T-helper 1 cell (primary cell): ENCODE results near the gene PLXNB2.

Source experiments
- DNase-seq, 5 donors: peaks; one replicate each; pipeline ENCODE4 v3.0.0-alpha.2; 2012 to 2020

The PLXNB2 gene

DNA sequence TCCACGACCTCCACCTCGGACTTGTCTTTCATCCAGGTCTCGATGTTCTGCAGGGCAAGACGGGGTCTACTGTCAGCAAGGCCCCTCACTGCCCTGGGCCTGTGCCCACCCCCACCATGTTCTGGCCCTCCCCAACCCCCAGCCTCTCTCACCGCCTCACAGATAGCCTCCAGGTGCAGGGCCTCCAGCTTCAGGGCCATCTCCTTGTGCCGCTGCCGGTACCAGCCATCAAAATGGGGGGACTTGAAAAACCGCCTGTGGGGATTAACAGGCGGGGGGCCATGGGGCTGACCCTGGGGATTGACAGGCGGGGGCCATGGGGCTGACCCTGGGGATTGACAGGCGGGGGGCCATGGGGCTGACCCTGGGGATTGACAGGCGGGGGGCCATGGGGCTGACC is 4.9 kb upstream of the PLXNB2 start:
- no peak for DNase-seq

DNA sequence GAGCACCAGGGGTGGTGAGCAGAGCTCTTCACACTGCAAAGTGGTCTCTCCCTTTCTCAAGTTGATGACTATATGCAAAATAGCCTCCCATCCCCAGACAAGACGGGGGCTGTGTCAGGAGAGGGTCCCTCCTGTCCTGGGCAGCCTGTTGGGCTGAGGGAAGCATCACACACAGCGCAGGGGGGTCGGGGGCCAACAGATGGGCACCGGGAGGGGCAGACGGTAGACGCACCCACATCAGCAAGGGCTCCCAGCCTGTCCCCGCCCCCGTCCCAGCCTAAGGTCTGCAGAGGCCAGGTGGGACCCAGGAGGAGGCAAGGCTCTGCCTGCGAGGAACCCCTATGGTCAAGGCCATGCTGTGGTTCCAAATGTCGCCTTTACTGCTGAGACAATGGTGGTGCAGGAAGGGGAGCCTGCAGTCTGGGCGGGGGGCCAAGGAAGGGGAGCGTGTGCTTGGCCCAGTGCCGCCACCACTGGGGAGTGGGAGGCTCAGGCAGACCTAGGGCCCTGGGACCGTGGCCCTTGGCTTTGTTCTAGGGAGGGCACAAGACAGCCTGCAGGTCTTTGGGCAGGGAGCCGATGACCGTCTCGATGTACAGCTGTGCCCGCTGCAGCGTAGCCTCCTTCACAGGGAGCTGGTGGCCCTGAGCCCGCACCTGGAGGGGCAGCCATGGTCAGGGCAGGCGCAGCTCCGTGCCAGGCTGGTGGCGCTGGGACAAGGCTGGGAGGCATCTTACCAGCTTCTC is 4.3 kb upstream of the PLXNB2 start:
- DNase-seq, result no peak

DNA sequence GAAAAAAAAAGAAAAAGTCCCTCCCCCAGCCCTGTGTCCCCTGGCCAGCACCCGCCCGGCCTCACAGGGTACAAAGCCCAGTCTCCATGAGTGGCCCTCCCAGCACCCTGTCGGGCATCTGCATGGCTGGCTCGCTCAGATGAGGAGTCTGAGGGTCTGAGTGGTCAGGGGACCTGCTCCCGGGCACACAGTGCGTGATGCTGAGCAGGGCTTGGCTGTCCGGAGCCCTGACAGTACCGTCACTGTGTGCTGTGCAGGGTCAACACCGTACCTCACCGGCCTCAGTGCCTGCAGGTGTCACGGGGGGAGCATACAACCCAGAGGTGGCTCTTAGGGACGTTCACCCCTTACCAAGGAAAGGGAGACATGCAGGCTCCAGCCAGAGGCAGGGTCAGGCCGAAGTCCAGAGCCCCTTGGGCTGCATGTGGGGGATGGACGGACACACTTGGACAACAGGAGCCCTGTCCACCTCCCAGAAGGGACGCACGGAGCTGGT is 3.6 kb upstream of the PLXNB2 start:
- no peak for DNase-seq

DNA sequence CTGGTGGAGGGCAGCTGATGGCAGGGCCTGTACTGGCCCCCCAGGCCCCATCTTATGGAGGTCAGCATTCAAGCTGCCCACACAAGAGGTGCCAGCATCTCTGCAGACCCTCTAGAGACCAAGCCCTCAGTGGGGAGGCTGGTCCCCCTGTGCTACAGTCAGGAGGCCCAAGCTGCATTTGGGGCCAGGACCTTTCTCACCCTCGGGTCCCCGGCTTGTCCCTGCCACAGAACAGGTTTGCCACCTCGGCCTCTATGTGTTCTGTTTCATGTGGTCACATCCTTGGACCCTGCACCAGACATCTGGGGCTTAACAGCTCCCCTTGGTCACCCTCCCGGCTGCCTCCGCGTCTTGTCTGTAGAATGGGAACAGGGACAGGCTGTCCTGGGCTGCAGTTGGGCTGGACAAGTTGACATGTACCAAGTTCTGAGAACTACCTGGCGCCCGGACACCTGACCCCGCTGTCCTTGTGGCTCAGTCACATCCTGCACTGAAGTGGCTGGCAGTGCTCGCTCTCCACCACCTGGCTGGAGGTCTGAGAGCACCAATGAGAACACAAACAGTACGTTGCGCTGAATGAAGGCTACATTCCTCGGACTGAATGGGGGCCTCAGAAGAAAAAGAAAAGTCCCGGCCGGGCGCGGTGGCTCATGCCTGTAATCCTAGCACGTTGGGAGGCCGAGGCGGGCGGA is 2.7 kb upstream of the PLXNB2 start:
- no peak for DNase-seq

DNA sequence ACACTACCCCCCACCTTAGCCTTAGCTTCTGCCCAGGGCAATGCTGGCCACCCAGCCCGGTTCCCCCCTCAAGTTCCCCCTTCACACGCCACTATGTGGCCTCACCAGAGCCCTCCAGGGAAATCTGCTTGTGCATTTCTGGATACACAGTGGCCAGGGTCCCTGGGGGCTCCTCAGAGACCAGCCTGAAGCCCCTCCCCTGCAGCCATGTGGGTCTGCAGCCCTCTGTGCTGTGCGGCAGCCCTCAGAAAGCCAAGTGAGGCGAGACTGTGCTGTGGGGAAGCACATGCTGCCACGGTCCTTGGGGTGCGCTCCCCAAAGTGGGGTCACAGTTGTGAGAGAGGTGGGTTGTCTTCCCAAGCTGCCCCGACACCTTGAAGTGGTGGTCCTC is 2.1 kb upstream of the PLXNB2 start:
- DNase-seq, result no peak

DNA sequence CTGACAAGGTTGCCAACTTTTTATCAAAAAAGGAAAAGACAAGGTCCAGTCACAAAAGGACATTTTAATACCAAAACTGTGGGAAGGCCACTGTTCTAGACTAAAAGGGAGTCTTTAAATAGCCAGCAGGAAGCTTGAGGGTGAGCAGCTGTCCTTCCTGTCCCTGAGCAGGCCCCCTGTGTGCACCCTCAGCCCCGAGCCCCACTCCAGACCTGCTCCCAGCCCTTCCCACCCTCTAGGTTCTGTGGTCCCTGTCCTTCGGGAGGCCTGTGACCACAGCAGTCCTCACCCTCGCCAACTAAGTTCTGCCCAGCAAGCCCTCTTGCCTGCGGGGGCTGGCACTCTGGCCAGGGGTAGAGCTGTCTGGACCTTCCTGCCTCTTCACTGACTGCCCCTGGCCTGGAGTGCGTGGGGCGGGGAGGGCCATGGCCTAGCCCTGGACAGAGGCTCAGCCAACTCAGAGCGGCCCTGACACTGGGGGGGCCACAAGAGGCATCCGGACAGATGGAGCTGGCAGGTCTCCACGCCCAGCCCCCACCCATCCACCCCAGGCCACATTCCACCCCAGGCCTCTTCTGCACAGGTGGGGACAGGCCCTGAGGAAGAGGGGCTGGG is 1.6 kb upstream of the PLXNB2 start:
- no peak for DNase-seq

DNA sequence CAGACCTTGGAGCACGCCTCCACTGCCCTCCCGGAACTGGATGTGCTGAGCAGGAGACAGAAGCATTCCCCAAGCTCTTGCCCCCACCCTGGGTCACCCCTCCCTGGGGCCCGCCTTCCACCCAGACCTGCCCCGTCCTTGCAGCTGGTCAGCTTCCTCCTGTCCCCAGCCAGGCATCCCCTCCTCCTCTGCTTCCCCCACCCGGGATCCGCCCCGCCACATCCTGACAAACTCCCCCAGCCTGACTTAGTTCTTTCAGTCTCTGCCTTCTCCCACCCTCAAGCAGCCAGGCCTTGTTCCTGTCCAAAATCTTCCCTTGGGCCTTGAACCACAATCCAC is 1.1 kb upstream of the PLXNB2 start:
- no peak for DNase-seq

DNA sequence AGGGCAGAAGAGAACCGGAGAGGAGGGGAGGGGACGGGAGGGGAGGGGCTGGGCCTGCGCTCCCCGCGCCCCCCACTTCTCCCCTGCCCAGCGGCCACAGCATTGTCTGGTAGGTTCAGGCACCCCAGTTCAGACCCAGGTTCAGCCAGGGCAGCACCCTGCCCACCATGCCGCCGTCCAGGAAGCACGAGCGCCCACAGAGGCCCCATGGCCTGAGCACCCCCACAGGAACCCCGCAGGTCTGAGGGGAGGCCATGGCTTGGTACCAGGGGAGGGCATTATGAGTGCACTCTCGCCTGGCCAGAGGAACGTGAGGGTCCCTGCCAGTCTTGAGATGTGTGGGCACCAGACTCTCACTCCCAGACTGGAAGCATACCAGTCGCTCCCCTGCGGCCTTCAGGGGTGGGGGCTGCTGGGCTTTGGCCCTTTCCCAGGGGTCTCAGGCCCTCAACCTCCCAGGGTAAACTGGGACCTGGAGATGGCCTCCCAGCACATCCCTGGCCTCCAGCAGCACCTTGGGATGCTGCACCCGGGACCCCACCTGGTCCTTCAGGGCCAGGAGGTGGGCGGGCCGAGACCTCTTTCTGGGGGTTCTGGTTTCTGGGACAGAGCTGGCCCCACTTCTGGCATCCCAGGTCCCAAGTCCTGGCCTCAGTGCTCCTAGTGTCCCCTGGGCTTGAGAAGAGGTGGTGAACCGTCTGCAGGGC is 597 bp upstream of the PLXNB2 start:
- DNase-seq, result no peak

DNA sequence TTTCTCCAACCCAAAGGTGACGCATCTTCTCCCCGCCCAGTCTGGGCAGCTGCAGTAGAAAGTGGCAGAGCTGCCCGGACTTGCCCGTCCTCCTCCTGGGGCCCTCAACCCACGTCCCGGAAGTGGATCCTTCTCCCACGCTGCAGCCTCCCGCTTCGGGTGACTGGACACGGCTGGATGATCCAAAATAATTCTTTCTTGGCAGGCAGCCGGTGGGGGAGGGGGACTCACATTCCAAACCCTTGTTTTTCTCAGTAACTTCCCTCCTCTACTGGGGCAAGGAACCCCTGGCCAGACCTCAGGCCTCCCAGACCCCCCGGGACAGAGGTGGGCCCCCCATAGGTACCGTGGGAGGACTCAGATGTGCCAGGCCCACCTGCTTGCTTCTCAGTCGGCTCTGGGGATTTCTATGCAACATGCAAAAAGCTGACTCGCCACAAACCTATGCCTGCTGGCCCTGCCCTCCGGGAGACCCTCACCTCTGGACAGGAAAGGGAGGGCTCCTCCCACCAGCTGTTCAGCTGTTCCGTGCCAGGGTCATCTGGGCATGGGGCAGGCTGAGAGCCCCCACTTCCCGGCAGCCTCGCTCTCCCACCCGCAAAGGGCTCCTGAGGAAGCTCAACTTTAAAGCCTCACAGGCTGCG is 1.4 kb downstream of the PLXNB2 start:
- peak in 1 of 5 donors; percentile 15 for DNase-seq

DNA sequence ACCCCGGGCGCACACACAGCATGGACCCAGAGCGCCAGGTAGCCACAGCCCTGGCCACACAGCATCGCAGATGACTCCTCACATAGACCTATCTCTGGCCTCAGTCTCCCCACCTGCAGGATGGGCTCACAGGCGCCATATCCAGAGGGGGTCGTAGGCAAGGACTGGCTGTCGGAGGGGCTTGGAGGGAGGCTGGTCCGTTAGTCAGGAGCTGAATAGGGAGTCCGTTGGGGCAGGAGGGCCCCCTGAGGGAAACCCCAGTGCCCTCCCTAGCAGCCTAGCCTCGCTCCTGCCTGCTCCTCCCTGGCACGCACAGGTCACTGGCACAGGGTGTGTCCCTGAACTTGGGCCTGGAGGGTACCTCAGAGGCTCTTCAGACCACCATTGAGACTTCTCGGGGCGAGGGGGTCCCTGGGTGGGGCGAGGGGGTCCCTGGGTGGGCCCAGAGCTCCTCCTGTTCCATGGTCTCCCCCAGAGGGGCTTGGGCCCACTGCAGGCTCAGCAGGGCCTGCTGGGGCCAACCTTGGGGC is 2.0 kb downstream of the PLXNB2 start:
- no peak for DNase-seq

DNA sequence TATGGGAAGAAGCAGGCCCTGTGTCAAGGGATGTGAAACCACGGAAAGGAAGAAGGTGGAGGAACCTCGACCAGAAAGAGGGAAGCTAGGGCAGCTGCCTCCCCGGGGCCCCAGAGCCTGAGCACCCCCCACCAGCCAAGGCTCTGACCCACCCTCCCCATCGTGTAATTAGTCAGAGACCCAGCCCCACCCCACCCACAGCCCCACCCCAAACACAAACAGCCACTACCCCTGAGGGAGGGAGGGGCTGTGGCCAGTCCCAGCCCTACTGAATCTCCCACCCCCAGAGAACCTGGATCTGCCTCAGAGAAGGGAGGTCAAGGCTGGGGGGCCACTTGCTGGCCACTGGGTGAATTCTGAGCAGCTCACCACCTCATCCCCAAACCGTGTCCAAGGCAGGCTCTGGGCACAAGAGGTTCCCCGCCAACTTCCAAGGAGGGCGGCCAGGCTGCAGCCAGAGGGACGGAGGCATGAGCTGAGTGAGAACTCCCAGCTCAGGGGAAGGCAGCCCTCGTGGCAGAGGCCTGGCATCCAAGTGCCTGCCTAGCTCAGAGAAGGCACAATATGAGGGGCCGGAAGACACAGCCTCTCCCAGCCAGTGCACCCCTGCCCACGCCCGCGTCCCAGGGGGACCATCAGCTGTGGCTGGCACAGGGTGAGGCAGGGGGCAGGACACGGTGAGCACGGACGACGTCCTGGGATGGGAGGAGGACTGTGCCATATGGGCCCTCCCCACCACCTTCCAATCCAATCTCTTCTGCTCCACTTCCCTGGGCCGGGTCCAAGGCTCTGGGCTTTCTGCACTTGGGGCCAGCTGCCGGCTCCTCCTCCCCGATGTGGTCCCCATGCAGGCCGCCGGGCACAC is 2.7 kb downstream of the PLXNB2 start:
- DNase-seq, result no peak

DNA sequence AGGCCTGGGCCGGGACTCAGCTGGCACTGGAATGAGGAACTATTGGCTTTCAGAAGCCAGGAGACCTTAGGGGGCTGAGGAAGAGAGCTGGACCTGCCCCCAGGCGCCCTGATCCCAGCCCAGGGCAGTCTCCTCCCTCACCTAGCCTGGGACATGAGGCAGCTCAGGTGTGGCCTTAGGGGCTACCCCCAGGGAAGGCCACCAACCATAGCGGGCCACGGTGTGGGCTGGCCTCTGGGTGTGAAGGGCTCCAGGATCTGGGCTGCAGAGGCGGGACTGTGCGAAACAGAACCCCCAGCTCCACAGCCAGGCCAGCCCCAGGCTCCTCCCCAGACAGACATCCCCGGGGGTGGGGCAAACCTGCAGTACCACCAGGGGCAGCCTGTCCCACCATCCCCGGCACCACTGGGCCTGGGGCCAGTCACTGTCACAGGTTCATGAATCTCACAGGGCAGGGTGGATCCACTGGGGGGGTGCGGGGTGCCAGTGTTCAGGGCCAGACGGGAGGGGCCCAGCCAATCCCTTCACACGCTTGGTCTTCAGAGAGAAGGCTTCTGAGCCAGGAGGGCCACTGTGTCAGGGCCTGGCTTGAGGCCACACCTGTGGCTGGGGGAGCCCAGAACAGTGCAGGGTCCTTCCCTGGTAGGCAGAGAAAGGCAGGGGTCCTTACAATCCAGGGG is 3.5 kb downstream of the PLXNB2 start:
- DNase-seq, result no peak

DNA sequence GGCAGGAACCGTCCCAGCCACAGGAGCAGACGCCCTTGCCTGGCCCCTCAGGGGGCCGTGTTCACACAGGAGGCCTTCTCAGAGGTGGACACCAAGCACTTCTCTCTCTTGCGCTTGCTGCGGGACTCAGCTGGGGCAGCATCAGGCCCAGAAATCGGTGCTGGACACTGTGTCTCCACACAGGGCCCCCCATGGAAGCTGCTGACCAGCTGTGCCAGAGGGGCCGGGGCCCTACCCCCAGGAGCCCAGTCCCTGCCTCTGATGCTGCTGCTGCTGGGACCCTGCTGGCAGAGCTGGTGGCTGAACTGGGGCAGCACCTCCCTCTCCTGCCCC is 4.0 kb downstream of the PLXNB2 start:
- DNase-seq, result no peak

DNA sequence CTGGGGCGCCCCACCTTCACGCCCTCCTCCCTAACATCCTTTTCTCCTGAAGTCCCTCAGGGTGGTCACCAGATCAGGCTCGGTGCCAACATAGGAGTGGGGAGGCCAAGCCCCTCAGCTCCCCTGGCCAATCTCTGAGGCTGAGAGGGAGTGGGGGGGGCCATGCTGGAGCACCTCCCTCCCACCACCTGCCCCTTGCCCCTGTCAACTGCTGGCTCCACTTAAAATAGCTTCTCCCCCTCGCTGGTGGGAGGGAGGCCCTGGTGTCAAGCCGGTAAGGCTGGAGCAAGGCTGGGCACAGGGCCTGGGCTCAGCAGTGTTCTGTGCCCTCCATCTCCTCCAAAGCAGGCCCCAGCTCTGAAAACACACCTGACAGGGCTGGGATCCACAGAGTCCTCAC is 4.9 kb downstream of the PLXNB2 start:
- DNase-seq, result no peak

DNA sequence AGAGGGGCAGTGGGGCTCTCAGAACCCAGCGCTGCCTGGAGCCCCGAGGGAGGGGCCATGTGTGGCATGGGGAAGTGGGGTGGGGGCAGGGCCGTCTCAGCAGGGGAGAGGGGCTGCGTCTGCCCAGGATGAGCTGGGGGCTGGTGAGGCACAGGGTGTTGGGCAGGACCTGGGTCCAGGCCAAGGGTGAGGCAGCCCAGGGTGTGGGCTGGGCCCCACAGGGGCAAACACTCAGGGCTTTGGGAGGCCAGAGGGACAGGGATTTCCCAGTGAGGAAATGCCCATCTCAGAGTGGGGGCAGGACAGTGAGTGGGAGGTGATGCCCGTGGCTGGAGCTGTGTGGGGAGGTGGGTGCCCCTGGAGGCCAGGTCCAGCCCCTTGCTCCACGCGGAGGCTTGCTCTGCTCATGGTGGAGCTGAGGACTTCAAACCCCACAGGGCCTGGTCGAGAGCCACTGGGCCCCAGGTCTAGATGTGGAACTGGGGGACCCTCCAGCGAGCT is 5.4 kb downstream of the PLXNB2 start:
- DNase-seq, result no peak

DNA sequence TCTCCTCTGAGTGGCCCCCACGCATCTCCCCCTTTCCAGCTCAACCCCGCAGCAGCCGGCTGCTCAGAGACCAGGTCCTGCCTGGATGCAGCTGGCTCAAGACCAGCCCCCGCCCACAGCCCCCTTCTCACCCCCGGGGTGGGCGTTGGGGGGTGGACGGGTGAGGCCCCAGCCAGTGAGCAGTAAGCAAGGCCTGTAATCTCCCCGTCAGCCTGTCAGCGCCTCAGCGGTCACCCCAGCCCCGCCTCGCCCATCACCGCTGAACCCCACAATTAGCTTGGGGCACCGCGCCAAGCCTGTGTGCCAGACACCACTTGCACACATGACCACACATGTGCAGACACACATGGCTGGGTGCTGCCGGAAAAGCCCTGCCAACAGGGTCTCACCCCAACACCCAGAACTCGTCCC is 5.9 kb downstream of the PLXNB2 start:
- no peak for DNase-seq

DNA sequence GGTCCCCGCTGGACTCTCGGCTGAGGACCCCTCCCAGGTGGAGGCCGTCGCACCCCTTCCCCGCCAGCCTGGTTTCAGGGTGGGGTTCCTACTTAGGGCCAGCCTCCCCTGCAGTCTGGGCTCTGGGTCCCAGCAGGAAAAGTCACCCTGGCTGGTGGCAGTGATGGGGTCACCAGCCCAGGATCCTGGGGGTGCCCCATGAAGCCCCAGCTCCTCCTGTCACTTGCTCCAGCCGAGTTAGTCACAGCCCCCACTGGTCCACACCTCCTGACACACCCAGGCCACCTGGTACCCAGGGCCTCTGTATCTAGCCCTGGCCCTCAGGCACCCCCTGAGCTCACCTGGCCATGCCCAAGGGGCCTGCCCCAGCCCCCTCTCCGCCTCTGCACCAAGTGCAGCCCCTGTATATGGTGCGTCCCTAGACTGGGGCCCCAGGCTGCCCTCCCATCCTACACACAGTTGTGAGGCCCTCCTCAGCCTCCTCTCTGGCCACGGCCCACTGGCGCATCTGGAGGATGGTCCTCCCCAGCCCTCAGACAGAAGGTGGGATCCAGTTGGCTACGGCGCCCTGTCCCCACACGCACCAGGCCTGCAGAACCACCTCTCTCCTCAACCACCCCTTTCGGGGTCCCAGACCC is 6.7 kb downstream of the PLXNB2 start:
- DNase-seq, result no peak

DNA sequence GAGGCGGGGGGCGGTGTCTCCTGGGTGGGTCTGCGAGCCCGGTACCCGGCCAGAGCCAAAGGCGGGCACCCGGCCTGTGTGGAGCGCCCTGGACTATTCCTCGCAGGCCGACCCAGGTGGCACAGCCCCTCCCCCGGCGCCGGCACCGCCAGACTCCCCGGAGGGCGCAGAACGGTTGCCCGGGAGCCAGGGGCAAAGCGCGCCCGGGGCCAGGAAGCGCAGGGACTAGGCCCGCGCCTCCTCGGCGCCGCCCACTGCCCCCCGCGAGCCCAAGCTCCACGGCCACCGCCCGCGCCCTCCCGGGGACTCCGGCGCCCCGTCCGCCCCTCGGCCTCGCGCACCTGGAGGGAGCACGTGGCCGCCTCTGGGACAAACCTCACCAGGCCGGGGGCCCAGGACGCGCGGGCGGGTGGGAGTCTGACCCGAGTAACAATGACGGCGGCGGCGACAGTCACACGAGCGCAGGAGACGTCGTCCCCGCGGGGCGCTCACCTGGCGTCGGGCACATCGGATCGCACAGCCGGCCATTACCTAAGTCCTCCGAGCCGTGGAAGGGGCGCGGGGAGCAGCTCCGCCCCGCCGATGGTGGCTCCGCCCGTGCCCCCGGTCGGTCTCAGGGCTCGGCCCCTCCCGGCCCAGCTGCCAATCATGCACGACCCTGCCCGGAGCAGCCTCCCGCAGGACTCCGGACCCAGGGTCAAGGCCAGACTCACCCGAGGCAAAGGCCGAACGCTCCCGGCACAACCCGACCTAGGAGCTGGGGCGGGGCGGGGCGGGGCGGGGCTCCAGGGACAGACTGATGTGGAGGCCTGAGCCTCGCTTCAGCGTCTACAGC is 7.4 kb downstream of the PLXNB2 start:
- DNase-seq, result no peak

DNA sequence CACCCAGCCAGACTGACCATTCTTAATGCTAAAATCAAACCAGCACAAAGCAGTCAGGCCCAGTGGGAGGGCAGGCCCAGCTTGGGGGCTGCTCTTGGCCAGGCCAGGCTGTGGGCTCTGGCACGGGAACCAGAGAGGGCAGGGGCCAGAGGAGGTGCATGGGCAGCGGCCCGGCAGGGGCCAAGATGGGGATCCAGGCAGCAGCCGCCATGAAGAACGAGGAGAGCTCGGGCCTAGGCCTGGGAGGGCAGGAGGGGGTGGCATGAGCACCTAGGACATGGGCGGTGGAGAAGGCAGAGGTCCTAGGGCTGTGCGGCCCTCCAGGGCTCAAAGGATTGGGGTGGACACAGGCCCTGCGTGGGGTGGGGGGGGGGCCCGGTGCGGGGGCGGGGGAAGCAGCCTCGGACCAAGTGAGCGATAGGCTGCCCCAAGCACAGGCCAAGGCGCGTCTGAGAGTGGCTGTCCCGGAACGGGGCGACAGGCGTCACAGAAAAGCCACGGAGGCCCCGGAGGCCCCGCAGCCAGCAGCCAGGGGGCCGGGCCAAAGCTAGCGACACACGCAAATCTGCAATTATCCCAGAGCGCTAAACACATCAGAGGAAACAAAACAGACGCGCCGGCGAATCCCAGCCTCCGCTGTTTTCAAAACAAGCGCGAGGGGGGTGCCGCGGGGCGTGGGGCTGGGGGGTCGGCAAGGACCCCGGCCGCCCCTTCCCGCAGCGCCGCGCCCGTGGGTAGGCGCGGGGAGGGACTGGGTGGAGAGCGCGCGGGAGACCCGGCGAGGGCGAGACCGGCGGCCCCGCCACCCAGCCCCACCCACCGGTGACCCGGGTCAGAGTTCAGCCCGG is 8.3 kb downstream of the PLXNB2 start:
- no peak for DNase-seq
